PC-3 (cell line): ENCODE results near the gene TMEM38B. TPM values are rescaled to one million over a fixed set of nuclear protein-coding genes. Genes with fewer than 3 reads are reported as not detected.
"Not testable (repeated sequence)": the region's sequence is repeated elsewhere in the genome, so short reads cannot be mapped to it uniquely, and the experiment has no call there.

ENCODE experiments used
- ATAC-seq: fragments of 200-7000 bp; cut with Tn5 transposase; 2 replicates; pipeline ENCODE4 v1.9.1; 2020; ENCODE audit warnings: mild to moderate bottlenecking, moderate library complexity
- BruUV-seq: library from RNA; stranded (reverse); fragments of 400-500 nt; replicated peaks from 2 replicates; lab custom pipeline; 2021; lab: Mats Ljungman, UMichigan
- CTCF ChIA-PET: fragments of 300-600 bp; sonication (Branson Sonifier 250); formaldehyde crosslinking; loops from one replicate; lab custom pipeline; 2022; ENCODE audit warnings: antibody characterized with exemption; lab: Charles Lee
- POLR2A ChIA-PET: fragments of 300-600 bp; sonication (Branson Sonifier 250); formaldehyde crosslinking; loops from one replicate; lab custom pipeline; 2022; ENCODE audit warnings: antibody characterized with exemption; ENCODE audit not compliant: unreplicated experiment; lab: Charles Lee
- DNase-seq: peaks from one replicate; pipeline ENCODE4 v3.0.0-alpha.2; 2015
- H2AFZ ChIP-seq: fragments of 300-600 bp; sonication (generic); 2 replicates; pipeline ENCODE4 v1.6.0; 2016; ENCODE audit warnings: antibody characterized with exemption, low read length
- H3F3A ChIP-seq: fragments of 300-600 bp; sonication (generic); one replicate; pipeline ENCODE4 v1.6.0; 2017; ENCODE audit warnings: antibody characterized with exemption, low read length, control low read depth, mild to moderate bottlenecking; ENCODE audit not compliant: unreplicated experiment
- H3K27ac ChIP-seq: fragments of 300-600 bp; sonication (generic); 2 replicates; pipeline ENCODE4 v1.5.1; 2016; ENCODE audit warnings: mild to moderate bottlenecking, low read length
- H3K27me3 ChIP-seq: fragments of 300-600 bp; sonication (generic); 2 replicates; pipeline ENCODE4 v1.6.1; 2016; ENCODE audit warnings: low read length, mixed read lengths
- H3K36me3 ChIP-seq: fragments of 300-600 bp; sonication (generic); 2 replicates; pipeline ENCODE4 v1.6.1; 2016; ENCODE audit warnings: low read depth, mixed run types, low read length, mixed read lengths
- H3K4me1 ChIP-seq: fragments of 300-600 bp; sonication (generic); 2 replicates; pipeline ENCODE4 v1.5.1; 2016; ENCODE audit warnings: low read length; ENCODE audit not compliant: insufficient read depth
- H3K4me2 ChIP-seq: fragments of 300-600 bp; sonication (generic); 2 replicates; pipeline ENCODE4 v1.6.0; 2016; ENCODE audit warnings: low read length
- H3K4me3 ChIP-seq: fragments of 300-600 bp; sonication (generic); 2 replicates; pipeline ENCODE4 v1.5.1; 2016; ENCODE audit warnings: mild to moderate bottlenecking, low read length, mixed read lengths
- H3K79me2 ChIP-seq: fragments of 300-600 bp; sonication (generic); 2 replicates; pipeline ENCODE4 v1.6.1; 2017; ENCODE audit warnings: low read length, mixed read lengths
- H3K9ac ChIP-seq: fragments of 300-600 bp; sonication (generic); 2 replicates; pipeline ENCODE4 v1.6.0; 2016; ENCODE audit warnings: mild to moderate bottlenecking, low read length
- H3K9me2 ChIP-seq: fragments of 300-600 bp; sonication (generic); replicated peaks from 2 replicates; pipeline ENCODE4 v1.6.1; 2016; ENCODE audit warnings: mixed run types, low read length, mixed read lengths
- H3K9me3 ChIP-seq: fragments of 300-600 bp; sonication (generic); 2 replicates; pipeline ENCODE4 v1.6.1; 2016; ENCODE audit warnings: low read length, mixed read lengths
- H4K20me1 ChIP-seq: fragments of 300-600 bp; sonication (generic); 2 replicates; pipeline ENCODE4 v1.6.1; 2016; ENCODE audit warnings: low read length, mixed read lengths
- CTCF ChIP-seq: fragments of 300-600 bp; sonication (generic); conservative IDR thresholded peaks from 2 replicates; pipeline ENCODE4 v1.5.1; 2017; ENCODE audit warnings: antibody characterized with exemption, low read depth, mild to moderate bottlenecking, low read length
- EZH2 ChIP-seq: fragments of 300-600 bp; sonication (generic); IDR thresholded peaks from one replicate; pipeline ENCODE4 v1.6.1; 2017; ENCODE audit warnings: antibody characterized with exemption, mild to moderate bottlenecking, low read length; ENCODE audit not compliant: unreplicated experiment
- EZH2phosphoT487 ChIP-seq: fragments of 300-600 bp; sonication (generic); IDR thresholded peaks from 2 replicates; pipeline ENCODE4 v1.6.1; 2018; ENCODE audit warnings: mild to moderate bottlenecking, antibody characterized with exemption, low read length, borderline replicate concordance
- intact Hi-C: fragments of 100-400 bp; cut with micrococcal nuclease; formaldehyde crosslinking; loops from 2 replicates; pipeline ENCODE4 v1.9.0; 2023
- total RNA-seq: library from RNA; depleted of rRNA; stranded (reverse); fragments of >200 nt; gene quantifications from 2 replicates; pipeline ENCODE4 v1.2.3, GENCODE V29; 2014

Gene TMEM38B
- total RNA-seq, 1 experiment from 2014 or later = 16.0 TPM

GRCh38 chr9:105701145-105701544, 6.8 kb downstream of the TMEM38B start:
- no peak overlapping the region for H3K4me2 ChIP-seq
- BruUV-seq = no TSS peak
- intact Hi-C loops = no loop called here
- no peaks in the 10 kb centered on the region for H3K36me3 ChIP-seq
- POLR2A ChIA-PET = no interaction called here
- ATAC-seq = no peak
- H2AFZ ChIP-seq = no peak overlapping the region
- H3K9me2 ChIP-seq = no peaks in the 10 kb centered on the region
- no peaks in the 10 kb centered on the region for H3K9me3 ChIP-seq
- H3F3A ChIP-seq = no peaks in the 10 kb centered on the region
- no peak overlapping the region for H3K4me3 ChIP-seq
- CTCF ChIA-PET = interaction anchor here (0.6 kb wide), 1 partner anchor 105 kb away, joined by 6 read pairs; no protein-coding TSS in a partner anchor
- H4K20me1 ChIP-seq = no peaks in the 10 kb centered on the region
- H3K27ac ChIP-seq = no peak overlapping the region
- H3K4me1 ChIP-seq = no peaks in the 10 kb centered on the region
- peaks cover 49% of the 10 kb centered on the region for H3K79me2 ChIP-seq
- H3K27me3 ChIP-seq = no peaks in the 10 kb centered on the region
- DNase-seq = no peak
- TF ChIP-seq EZH2 (no peak), EZH2phosphoT487 (no peak), CTCF (no peak)
- no peak overlapping the region for H3K9ac ChIP-seq

GRCh38 chr9:105702207-105702606, 7.9 kb downstream of the TMEM38B start:
- H4K20me1 ChIP-seq = no peaks in the 10 kb centered on the region
- H3K4me2 ChIP-seq = no peak overlapping the region
- DNase-seq (no peak), ATAC-seq (no peak)
- H3K36me3 ChIP-seq = no peaks in the 10 kb centered on the region
- ChIA-PET CTCF (no interaction called here), POLR2A (no interaction called here)
- H2AFZ ChIP-seq = no peak overlapping the region
- intact Hi-C loops = no loop called here
- no peak overlapping the region for H3K9ac ChIP-seq
- H3K9me2 ChIP-seq = no peaks in the 10 kb centered on the region
- no peaks in the 10 kb centered on the region for H3K27me3 ChIP-seq
- peaks cover 38% of the 10 kb centered on the region for H3K79me2 ChIP-seq
- no peak for TF ChIP-seq CTCF
- no peaks in the 10 kb centered on the region for H3F3A ChIP-seq
- no peak overlapping the region for H3K27ac ChIP-seq
- no peaks in the 10 kb centered on the region for H3K9me3 ChIP-seq
- BruUV-seq = no TSS peak
- H3K4me3 ChIP-seq = no peak overlapping the region
- H3K4me1 ChIP-seq = no peaks in the 10 kb centered on the region

- H3K4me2 ChIP-seq, H3K9ac ChIP-seq, DNase-seq, H3K36me3 ChIP-seq, H3K4me3 ChIP-seq, H3K4me1 ChIP-seq, H2AFZ ChIP-seq, BruUV-seq, H3F3A ChIP-seq, H3K9me2 ChIP-seq, CTCF ChIA-PET, H3K27ac ChIP-seq, ATAC-seq, intact Hi-C loops, H3K9me3 ChIP-seq, H4K20me1 ChIP-seq, H3K27me3 ChIP-seq, POLR2A ChIA-PET: not testable (repeated sequence)
- H3K79me2 ChIP-seq = peaks cover 24% of the 10 kb centered on the region
These were observed 9.3 kb downstream of the TMEM38B start for GRCh38 chr9:105703638-105704037.
